ENCODE results near the gene RBMX.

Gene RBMX

GRCh38 chrX:136856050-136856449 is 24.5 kb downstream of the RBMX start:
- TF ChIP-seq, protein P1, sequence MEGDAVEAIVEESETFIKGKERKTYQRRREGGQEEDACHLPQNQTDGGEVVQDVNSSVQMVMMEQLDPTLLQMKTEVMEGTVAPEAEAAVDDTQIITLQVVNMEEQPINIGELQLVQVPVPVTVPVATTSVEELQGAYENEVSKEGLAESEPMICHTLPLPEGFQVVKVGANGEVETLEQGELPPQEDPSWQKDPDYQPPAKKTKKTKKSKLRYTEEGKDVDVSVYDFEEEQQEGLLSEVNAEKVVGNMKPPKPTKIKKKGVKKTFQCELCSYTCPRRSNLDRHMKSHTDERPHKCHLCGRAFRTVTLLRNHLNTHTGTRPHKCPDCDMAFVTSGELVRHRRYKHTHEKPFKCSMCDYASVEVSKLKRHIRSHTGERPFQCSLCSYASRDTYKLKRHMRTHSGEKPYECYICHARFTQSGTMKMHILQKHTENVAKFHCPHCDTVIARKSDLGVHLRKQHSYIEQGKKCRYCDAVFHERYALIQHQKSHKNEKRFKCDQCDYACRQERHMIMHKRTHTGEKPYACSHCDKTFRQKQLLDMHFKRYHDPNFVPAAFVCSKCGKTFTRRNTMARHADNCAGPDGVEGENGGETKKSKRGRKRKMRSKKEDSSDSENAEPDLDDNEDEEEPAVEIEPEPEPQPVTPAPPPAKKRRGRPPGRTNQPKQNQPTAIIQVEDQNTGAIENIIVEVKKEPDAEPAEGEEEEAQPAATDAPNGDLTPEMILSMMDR (IDR thresholded peaks at IDR 0.05; ENCODE audit: control extremely low read depth, extremely low read depth, low read depth, missing control alignments): no peak
- no peak for DNase-seq (ENCODE audit: extremely low spot score)
- CTCF ChIA-PET: no interaction called here
- POLR2A ChIA-PET: no interaction called here

GRCh38 chrX:136851526-136851925 is 29.0 kb downstream of the RBMX start:
- no peak for DNase-seq (ENCODE audit: extremely low spot score)
- TF ChIP-seq, protein P1 (IDR thresholded peaks at IDR 0.05; ENCODE audit: control extremely low read depth, extremely low read depth, low read depth, missing control alignments): no peak
- ChIA-PET POLR2A (no interaction called here), CTCF (no interaction called here)

GRCh38 chrX:136850441-136851175 is 29.9 kb downstream of the RBMX start:
- TF ChIP-seq, protein P1 (IDR thresholded peaks at IDR 0.05; ENCODE audit: control extremely low read depth, extremely low read depth, low read depth, missing control alignments): no peak
- DNase-seq (ENCODE audit: extremely low spot score): no peak
- ChIA-PET POLR2A (no interaction called here), CTCF (no interaction called here)

GRCh38 chrX:136849395-136849794 is 31.1 kb downstream of the RBMX start:
- TF ChIP-seq, protein P1 (IDR thresholded peaks at IDR 0.05; ENCODE audit: control extremely low read depth, extremely low read depth, low read depth, missing control alignments): no peak
- POLR2A ChIA-PET: interaction anchor here (0.6 kb wide), 2 partner anchors 9 to 30 kb away, joined by 3 to 4 read pairs; no protein-coding TSS in a partner anchor
- CTCF ChIA-PET: no interaction called here
- no peak for DNase-seq (ENCODE audit: extremely low spot score)

DNA sequence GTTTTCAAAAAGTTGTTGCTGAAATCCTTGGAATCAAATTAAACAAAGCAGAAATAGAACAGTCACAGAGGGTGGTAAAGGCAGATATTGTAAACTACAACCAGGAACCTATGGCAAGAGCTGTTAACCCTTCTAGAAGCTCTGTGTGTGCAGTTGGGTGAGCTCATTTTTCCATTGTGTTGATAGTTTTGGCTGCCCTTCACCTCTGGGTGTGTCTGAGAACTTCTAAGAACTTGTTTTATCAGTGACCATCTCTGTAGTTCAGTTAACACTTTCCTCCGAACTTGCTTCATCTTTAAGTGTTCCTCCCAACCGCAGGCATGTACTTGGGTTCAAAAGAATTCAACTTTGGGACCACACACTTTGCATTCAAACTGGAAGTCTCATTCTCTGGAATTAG is 32.7 kb downstream of the RBMX start:
- CTCF ChIA-PET: no interaction called here
- TF ChIP-seq, protein P1 (IDR thresholded peaks at IDR 0.05; ENCODE audit: control extremely low read depth, extremely low read depth, low read depth, missing control alignments): no peak
- POLR2A ChIA-PET: no interaction called here
- no peak for DNase-seq (ENCODE audit: extremely low spot score)

- POLR2A ChIA-PET: no interaction called here
- no peak for DNase-seq (ENCODE audit: extremely low spot score)
- TF ChIP-seq, protein P1 (IDR thresholded peaks at IDR 0.05; ENCODE audit: control extremely low read depth, extremely low read depth, low read depth, missing control alignments): no peak
- CTCF ChIA-PET: no interaction called here
Observed at GRCh38 chrX:136839196-136839595, 41.3 kb downstream of the RBMX start.
